Endothelial cell of hepatic sinusoid (primary cell): ENCODE data around the gene INPP4B.

Experiments
- in situ Hi-C: cut with HindIII; loops from 2 replicates; pipeline ENCODE4 v1.10.0; 2017; ENCODE audit warnings: low sequenced_read_pairs

Gene INPP4B

DNA sequence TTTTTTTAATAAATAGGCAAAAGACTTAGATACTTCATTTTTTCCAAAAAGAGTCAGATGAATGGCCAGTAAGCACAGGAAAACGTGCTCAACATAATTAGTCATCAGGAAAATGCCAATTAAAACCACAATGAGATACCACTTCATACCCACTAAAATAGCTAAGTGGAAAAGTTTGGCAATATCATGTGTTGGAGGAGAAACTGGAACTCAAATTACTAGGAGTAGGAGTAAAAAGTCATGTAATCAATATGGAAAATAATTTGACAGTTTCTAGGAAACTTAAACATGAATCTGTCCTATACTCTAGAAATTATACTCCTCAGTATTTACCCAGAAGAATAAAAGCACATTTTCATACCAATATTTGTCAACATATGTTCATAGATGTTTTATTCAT lies 449.8 kb downstream of the INPP4B start:
- in situ Hi-C loops = no loop called here

DNA sequence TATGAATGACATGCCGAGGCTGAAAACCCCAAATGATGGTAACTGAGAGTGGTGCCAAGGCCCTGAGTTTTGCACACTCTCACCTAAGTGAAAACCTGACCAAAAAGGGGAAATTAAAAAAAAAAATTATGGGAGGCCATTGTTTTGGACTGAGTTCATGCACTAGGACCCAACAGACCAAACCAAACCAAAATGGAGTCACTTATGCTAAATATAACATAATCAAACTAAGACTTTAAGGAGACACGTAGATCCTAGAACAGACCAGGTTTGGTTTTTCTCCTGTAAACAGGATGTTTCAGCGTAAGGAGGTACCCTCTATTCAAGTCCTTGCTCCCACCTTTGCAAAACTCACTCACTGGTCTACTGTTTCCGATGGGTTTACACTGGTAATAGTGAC lies 453.0 kb downstream of the INPP4B start:
- in situ Hi-C loops = no loop called here

DNA sequence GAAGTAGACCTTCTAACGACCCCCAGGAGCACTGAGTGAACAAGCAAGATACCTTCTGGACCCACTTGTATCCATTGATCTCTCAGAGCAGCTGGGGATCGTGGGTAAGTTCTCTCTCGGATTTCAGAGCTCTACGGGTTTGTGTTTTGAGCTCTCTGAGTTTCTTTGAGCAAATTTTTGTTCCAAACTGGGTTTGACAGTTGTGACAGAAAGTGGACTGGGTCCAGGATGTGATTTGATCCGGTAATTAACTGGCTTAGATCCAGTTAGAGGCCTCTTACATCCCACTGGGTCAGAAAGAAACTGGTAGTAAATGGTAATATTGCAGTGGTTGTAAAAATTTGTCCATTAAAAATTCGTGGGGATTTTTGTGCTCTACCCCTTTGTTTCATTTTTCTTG lies 459.2 kb downstream of the INPP4B start:
- in situ Hi-C loops = no loop called here

DNA sequence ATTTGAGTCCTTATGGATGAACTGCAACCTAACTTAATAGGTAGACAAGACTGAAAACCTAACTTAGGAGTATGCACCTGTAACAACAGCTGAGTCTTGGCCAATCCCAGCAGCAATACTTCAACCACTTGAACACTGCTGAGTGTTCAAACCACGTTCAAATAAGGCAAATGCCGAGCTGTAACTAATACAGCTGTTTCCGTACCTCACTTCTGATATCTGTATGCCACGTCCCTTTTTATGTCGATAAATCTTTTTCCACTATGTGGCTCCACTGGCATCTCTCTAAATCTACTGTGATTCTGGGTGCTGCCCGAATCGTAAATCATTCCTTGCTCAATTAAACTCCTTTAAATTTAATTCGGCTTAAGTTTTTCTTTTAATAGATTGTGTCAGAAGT lies 459.7 kb downstream of the INPP4B start:
- in situ Hi-C loops = no loop called here

DNA sequence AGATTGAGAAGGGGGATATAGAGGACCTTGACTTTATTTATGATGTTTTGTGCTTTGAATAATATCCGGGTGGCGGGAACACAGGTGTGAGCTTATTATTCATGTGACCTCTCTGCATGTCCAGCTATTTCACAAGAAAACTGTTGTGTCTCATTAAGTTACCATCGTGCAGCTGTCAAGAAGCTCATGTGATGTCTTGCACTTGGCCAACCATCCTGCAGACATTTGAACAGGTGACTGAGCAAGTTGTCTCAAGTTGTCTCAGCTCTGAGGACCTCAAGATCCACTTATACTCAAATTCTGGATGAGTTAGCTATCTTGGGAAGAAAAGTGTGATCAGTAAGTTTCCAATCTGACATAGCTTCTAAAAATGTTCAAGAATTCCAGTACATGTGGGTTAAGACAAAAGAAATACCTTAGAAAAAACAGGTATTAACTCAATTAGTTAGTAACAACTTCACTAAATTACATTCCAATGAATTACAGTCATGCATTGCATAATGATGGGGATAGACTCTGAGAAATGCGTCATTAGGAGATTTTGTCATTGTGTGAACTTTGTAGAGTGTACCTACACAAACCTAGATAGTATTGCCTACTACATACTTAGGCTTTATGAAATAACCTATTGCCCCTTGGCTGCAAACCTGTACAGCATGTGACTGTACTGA lies 462.2 kb downstream of the INPP4B start:
- in situ Hi-C loops = no loop called here

DNA sequence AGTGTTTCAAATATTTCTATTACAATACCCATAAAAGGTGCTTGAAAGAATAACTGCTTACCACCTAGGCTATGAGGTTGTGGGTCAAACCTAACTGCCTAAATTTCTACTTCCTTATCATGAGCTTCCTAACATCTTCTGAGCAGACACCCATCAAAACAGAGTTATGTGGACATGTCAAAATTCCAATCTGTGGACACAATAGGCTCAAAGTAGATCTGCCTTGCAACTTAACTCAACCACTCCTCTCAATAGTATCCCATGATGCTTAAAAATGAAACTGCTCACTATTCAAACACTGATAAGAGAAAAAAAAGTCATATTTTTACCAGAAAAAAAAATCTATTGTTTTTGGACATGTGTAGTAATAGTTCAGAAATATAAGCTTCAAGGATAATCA lies 462.7 kb downstream of the INPP4B start:
- in situ Hi-C loops = no loop called here

DNA sequence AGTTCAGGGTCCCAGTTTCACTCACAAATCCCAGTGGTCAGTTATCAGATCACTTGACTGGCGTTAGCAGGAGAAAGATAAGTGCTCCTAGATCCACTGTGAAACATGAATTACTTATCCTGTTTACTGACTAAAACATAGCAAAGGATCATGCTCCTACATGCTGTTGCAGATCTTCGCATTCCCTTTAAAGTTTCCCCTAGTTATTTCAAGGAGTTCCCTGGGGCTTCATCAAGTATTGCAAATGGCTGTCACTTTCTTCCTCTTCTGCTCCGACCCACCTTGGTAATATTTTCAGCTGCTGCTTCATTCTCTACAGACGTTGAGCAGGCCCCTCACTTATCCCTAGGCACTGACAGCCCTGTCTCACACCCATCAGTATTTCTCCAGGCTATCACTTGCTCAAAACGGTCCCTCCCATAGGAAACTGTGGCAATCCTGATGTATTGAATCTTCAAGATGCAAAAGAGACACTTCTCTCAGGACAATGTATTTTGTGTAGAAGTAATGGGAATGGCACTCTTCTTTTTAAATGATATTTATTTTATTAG lies 466.0 kb downstream of the INPP4B start:
- in situ Hi-C loops = no loop called here

DNA sequence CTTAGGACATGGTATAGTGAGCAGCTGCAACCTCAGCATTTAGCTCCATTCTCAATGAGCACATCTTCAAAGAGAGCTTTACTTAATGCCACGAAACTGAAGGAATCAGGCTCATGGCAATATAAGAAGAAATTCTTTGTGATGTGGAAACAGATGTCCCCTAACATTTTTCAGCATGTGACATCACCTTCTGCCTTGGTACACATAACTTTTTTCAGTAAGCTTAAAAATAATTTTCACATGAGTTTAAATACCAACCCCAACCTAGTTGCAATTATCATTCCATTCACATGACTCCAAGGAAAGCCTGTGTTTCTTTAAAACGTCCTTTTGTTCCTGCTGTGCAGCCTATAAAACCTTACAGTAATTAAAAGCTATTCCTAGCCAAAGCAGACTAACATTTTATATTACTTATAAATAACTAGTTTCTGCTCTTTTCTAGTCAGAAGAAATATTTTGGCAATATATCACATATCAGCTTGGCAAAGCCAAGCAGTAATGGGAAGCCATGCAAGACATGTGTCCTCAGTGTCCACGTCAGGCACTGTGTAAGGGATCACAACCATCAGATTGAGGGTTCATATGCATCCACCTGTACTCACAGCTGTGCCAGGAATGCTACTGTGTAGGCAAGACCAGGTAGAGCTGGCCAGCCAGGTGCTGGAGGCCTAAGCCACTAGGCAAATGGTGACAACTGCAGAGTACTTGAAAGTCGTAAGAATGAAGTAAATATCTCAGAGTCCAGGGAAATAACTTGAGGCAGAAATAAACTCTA lies 466.6 kb downstream of the INPP4B start:
- in situ Hi-C loops = no loop called here

DNA sequence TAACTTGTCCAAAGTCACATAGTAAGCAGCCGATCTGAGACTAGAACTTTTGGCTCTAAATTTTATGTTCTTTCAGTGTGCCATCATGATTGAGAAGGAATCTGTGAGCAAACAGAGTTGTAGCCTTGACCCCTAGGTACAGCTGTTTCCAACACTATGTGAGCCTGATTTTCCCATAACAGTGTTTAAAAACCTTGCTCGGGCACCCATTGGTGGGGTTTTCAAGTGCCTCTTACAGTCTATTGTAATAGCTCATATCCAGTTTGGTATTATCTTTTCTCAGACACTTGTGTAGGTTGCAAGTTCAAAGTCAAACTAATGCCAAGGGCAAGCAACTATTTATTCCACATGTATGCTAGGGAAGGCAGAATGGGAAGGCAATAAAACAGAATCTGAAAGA lies 467.9 kb downstream of the INPP4B start:
- in situ Hi-C loops = no loop called here

DNA sequence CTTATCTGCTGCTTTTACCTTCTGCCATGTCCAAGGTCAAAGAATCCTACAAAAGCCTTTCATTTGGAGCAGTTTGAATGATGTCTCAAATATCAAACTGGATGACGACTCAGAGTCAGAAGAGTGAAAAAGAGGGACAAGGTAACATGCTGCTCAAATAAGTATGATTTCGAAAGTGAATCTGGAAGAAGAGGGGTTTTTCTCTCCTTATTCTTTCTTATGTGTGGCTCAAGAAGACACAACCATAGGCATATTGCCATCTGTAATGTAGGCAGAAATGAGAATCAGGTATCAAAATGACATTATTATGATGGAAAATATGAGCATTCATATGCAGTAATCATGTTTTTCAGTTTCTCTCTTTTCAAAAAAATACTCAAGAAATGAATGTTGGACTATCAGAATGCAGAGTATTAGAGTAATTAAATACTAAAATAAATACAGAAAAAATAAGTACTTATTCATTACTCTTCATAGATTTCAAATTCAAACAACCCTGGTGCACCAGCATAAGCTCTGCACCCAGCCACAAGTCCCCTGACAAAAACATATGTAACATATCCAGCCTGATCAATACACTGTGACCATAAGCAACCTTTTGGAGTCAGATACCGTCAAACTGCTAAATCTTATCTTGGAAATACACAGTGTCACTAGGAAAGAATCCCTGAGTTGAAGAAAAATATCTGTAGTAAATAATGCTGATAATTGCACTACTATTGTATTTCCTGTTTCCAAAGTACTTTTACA lies 468.6 kb downstream of the INPP4B start:
- in situ Hi-C loops = no loop called here

DNA sequence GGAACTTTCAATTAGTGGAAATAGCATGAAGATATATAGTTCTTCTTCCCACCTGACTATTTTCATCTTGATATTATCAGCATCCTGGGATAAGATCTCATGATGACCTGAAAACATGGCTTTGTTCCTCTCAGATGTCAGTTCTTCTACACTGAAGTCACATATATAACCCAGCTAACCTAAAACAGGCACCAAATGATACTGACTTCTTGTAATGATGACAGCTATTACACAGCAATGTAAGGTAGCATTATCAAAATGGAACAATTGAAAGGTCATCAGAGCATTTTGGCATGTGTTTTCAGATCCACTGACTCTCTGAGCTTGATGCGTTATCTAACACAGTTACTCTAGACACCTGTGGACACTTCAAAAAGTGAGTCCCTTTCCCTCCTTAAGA lies 469.9 kb downstream of the INPP4B start:
- in situ Hi-C loops = no loop called here

DNA sequence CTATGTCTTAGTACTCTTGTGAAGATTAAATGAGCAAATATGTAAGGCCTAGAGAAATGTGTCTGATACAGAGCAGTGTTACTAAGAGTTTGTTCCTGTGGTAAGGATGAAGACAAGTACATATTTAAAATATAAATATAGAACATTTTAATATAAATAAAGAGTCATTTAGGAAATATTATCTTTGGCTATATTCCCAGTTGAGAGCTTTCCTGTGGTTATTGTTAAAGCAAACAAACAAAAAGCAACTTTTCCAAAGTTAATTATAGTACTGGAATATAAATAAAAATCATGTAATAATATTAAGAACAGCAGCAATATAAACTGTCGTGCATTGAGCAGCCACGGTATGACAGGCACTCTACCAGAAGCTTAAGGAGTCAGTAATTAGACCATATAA lies 472.5 kb downstream of the INPP4B start:
- in situ Hi-C loops = no loop called here

DNA sequence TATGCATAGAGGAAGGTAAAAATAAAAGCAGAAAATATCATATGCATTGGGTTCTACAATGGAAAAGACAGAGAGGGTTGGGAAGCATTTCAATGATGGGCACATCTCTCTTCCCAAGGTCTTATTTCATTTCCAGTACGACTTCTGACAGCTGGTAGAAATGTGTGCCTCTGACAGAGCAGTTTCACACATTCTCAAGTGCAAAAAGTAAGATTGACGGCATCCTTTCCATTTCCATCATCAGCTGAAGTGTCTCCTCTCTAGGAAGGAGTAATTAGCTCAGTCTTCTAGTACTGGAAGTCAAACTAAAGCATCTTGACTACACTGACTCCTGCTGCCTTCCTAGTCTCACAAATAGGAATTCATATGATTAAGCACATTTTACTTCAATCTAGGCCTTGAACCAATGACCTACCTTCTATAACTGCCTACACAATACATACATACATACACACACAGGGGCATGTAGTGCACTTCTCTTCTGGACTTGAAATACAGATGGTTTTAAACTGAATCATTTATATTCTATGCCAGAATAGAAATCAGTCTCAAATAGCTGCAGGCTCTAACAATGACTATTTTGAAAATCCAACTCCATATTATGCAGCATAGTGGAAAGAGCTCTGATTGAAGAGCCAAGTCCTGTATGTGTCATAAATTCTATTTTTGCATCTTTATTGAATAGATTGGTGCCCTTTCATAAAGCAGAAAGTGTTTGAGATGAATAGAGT lies 473.4 kb downstream of the INPP4B start:
- in situ Hi-C loops = no loop called here

DNA sequence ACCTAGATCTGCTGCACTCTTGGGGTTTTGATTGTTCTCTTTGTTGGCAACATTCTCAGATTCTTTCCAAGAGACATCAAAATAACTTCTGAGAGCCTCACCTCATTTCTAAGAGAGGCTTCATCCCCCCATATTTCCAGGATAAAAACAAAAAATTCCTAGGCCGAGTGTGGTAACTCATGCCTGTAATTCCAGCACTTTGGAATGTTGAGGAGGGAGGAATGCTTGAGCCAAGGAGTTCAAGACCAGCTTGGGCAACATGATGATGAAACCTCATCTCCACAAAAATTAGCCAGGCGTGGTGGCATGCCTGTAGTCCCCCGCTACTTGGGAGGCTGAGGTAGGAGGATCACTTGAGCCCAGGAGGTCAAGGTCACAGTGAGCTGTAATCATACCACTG lies 477.0 kb downstream of the INPP4B start:
- in situ Hi-C loops = no loop called here

DNA sequence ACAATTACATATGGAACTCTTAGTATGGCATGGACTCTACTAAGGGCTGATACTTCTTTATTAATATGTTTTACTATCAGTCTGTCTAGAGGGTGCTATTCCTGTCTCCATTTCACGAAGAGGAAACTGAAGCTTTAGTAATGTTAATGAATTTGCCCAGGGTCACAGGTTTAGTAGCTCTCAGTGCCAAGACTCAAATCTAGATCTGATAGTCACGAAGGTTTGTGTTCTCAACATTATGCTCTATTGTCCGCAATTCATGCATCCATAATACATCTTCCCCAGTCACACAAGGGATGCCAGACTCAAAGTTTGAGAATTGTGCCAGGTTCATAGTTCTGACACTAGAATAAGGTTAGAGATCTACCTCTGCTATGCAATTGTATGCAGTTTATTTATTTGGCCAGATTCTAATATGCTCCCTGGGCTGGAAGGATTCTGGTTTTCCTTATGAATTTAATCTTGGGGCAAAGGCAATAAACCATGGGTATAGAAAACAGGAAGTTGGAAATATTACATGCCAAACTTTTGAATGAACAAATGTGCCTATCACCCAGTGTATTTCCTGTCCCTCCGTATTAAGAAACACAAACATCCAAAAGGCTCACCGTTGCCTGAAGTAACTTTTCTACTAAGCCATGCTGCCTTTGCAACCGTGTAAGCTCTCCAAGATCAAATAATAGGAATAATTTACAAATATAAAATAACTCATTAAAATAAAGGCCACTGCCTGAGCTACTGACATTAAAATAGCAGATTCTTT lies 478.5 kb downstream of the INPP4B start:
- in situ Hi-C loops = no loop called here

DNA sequence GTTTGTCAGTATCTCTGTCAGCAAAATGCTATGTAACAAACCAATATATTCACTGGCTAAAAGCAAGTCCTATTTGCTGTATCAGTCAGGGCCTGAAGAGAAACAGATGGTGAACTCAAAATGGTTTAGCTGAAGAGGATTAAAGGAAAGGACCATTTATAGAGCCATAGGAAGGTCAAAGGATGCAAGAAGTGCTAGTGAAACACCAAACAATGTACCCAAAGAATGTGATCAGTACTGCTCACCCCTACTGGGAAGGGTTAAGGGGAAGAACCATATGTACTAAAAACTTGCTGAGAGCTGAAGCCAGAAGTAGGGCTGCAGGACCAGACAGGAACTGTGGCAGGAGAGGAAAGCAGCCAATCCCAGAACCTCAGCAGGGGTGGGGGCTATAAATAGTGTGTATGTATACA lies 479.3 kb downstream of the INPP4B start:
- in situ Hi-C loops = no loop called here

DNA sequence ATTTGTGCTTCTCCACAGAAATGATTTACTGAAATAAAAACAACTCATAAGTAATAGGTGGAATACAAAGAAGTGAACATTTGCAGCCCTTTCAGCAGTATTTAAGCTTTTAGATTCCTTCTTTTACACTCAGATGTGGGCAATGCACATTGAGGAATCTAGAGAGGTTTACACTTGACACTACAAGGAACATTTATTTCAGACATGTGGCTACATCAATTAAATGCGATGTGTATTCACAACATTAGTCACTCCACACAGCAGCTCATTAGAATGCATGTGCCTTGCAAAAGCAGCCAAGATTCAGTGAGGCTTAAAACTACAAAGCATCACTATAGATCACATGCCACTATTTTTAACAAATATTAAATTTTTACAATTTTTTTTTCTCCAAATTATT lies 480.7 kb downstream of the INPP4B start:
- in situ Hi-C loops = no loop called here

DNA sequence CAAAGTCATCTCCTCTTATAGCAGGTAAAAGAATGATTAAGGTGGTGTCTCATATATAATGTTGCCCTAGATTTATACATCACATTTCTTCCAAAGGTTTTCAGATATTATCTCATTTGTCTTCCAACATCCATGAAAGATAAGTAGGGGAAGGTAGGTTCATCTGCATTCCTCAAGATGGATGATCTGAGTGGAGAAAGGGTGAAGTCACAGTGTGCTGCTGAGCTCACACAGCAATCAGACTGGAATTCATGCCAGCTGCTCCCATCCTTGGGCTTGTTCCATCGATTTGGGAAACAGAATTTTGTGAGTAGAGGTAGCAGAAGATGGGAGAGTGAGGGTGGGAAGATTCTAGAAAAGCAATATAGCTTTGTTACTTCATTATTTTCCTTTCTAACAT lies 482.4 kb downstream of the INPP4B start:
- in situ Hi-C loops = no loop called here

DNA sequence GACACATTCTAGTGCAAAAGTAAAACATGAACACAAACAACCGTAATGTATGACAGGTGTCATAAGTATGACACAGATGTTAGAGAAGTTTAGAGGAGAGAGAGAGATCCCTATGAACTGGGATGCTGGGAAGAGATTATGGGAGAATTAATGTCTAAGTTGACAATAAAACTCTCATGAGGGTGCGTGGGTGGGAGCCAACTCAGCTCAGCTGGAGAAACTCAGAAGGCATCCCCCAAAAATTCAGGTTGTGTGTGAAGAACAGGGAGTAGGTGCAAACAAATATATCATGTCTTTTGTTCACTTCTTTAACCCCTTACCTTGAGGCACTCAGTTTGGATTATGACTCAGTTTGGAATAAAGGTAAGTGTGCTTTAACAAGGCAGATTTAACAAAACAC lies 484.1 kb downstream of the INPP4B start:
- in situ Hi-C loops = no loop called here

DNA sequence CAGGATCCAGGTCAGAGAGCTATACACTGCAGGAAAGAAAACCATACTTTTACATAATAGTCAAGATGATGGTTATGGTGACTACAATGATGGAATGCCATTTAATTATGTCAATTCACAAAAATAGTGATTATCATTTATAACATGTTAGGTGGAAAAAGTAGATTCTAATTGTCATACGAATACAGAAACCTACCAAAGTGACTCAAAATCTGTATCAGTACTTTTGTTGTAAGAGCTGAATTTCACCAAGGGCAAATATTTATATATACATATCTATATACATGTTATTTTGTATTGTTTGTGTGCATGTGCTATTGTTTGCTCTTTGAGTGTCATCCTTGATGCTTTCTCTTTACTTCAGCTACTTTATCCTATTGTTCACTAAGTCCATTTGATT lies 485.4 kb downstream of the INPP4B start:
- in situ Hi-C loops = no loop called here
